ACC112 (cell line): ENCODE data around the gene SPTLC1.
"Not testable (repeated sequence)": the region's sequence is repeated elsewhere in the genome, so short reads cannot be mapped to it uniquely, and the experiment has no call there.

Experiments used
- H2AFZ ChIP-seq: fragments of 200-600 bp; sonication (generic); one replicate; pipeline ENCODE4 v1.6.0; 2017; ENCODE audit warnings: antibody characterized with exemption, low read length; ENCODE audit not compliant: unreplicated experiment
- H3K27ac ChIP-seq: fragments of 200-600 bp; sonication (generic); 2 replicates; pipeline ENCODE4 v1.5.1; 2014; ENCODE audit warnings: low read depth, mild to moderate bottlenecking, antibody characterized with exemption, low read length, moderate library complexity
- H3K27me3 ChIP-seq: fragments of 200-600 bp; sonication (generic); 2 replicates; pipeline ENCODE4 v1.6.1; 2014; ENCODE audit warnings: mild to moderate bottlenecking, antibody characterized with exemption, low read length, moderate library complexity, mixed read lengths; ENCODE audit not compliant: insufficient read depth
- H3K36me3 ChIP-seq: fragments of 200-600 bp; sonication (generic); 2 replicates; pipeline ENCODE4 v1.6.1; 2016; ENCODE audit warnings: mild to moderate bottlenecking, antibody characterized with exemption, low read length, moderate library complexity, mixed read lengths; ENCODE audit not compliant: insufficient read depth
- H3K4me1 ChIP-seq: fragments of 200-600 bp; sonication (generic); one replicate; pipeline ENCODE4 v1.6.1; 2016; ENCODE audit warnings: low read length, mixed read lengths; ENCODE audit not compliant: insufficient read depth, unreplicated experiment, control insufficient read depth
- H3K4me3 ChIP-seq: fragments of 200-600 bp; sonication (generic); 2 replicates; pipeline ENCODE4 v1.5.1; 2014; ENCODE audit warnings: mild to moderate bottlenecking, low read depth, low read length
- H3K79me2 ChIP-seq: fragments of 200-600 bp; sonication (generic); one replicate; pipeline ENCODE4 v1.6.0; 2016; ENCODE audit warnings: low read length; ENCODE audit not compliant: control insufficient read depth, unreplicated experiment, insufficient read depth

Gene SPTLC1

DNA sequence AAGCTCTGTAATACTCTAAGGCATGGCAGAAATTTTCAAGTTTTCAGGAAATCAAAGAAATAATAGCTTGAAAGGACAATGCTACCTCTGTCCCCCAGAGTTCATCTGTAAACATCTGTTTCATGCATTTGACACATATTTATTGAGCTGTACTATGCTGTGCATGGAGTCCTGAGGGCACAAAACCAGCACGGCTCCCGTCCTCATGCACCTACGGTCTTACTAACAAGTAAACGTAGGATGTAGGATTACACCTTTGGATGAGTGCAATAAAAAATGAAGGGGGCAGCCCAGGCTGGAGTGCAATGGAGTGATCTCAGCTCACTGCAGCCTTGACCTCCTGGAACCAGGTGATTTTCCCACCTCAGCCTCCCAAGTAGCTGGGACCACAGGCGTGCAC is 81.9 kb downstream of the SPTLC1 start:
- H3K36me3 ChIP-seq: peaks cover 11% of the 10 kb centered on the region; the same call in 1 of the 2 replicates

GRCh38 chr9:92032891-92033290 is 82.3 kb downstream of the SPTLC1 start:
- no peaks in the 10 kb centered on the region for H3K4me1 ChIP-seq
- peaks cover 11% of the 10 kb centered on the region; the same call in 1 of the 2 replicates for H3K36me3 ChIP-seq
- H3K27ac ChIP-seq: no peak overlapping the region
- H3K27me3 ChIP-seq: no peaks in the 10 kb centered on the region
- H2AFZ ChIP-seq: no peak overlapping the region
- no peaks in the 10 kb centered on the region for H3K79me2 ChIP-seq
- no peak overlapping the region for H3K4me3 ChIP-seq

More for the DNA sequence above, 81.9 kb downstream of the SPTLC1 start:
- Histone ChIP-seq H3K27ac (no peak overlapping the region), H3K4me3 (no peak overlapping the region), H3K79me2 (no peaks in the 10 kb centered on the region), H3K4me1 (no peaks in the 10 kb centered on the region), H3K27me3 (no peaks in the 10 kb centered on the region), H2AFZ (no peak overlapping the region)

DNA sequence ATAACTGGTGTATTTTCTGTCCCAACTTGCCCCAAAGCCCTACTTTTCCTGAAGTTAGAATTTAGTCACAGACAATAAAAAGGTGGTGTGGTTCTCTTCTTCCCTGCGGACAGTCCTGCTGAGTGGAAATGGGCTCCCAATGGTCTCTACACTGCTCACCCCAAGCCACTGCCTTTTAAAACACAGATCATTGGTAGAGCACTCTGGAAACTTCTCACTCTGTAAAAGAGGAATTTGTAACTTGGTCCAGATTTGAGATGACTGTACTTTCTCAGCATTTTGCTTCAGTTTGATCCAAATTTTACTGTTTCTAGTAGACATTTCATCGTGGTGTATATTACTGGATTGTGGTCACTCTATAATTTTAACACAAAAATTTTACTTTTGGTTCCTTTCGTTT is 84.8 kb downstream of the SPTLC1 start:
- no peak overlapping the region for H3K27ac ChIP-seq
- H3K36me3 ChIP-seq: peaks cover 5% of the 10 kb centered on the region; the same call in 1 of the 2 replicates
- no peaks in the 10 kb centered on the region for H3K4me1 ChIP-seq
- no peaks in the 10 kb centered on the region for H3K79me2 ChIP-seq
- no peaks in the 10 kb centered on the region for H3K27me3 ChIP-seq
- H2AFZ ChIP-seq: no peak overlapping the region
- no peak overlapping the region for H3K4me3 ChIP-seq

DNA sequence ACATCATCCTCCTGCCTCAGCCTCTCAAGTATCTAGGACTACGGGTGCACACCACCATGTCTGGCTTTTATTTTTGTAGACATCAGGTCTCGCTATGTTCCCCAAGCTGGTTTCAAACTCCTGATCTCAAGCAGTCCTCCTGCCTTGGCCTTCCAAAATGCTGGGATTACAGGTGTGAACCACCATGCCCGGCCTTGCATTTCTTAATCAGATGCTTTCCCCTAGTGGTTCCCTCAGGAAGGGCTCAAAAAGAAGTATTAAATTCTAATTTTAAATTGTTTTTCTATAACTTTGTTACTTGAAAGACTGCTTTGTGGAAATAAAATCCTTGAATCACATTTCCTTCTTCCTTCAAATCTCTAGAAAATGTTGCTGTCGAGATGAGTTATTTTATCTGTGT is 85.7 kb downstream of the SPTLC1 start:
- no peak overlapping the region for H3K4me3 ChIP-seq
- peaks cover 5% of the 10 kb centered on the region; the same call in 1 of the 2 replicates for H3K36me3 ChIP-seq
- no peaks in the 10 kb centered on the region for H3K27me3 ChIP-seq
- H3K4me1 ChIP-seq: no peaks in the 10 kb centered on the region
- H3K27ac ChIP-seq: no peak overlapping the region
- H2AFZ ChIP-seq: no peak overlapping the region
- no peaks in the 10 kb centered on the region for H3K79me2 ChIP-seq

DNA sequence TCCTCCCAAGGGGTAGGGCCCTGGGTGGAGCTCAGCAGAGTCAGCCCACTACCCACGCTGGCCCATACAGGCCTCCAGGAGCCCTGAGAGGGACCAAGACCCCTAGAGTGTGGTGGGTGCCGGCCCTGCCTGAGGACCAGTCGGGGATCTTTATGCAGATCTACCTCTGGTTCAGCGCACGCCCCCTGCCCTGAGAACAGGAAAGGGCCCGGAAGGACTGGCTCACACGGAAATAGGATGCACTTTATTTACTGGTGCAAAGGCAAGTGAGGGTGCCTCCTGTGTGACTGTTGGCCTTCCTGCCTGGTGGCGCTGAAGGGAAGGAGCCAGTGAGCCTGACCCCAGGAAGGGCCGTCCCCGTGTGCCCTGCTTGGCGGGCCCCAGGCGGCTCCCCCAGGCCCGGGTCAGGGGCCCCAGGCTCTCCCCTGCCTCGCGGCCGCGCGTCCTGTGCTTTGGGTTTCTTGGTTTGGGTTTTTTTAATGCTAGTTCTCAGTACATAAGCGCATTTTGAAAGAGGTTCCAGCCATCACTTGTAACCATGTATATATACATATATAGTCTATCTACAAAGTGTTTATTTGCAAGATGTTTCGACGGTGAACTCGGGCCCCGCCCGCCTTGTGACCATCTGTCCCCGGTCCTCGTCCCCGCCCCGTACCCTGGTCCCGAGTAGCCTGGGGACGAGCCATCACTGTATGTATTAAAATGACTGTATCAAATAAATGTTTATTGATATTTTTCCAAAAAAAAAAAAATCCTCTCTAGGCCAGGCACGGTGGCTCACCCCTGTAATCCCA is 88.8 kb downstream of the SPTLC1 start:
- no peak overlapping the region for H2AFZ ChIP-seq
- no peaks in the 10 kb centered on the region for H3K36me3 ChIP-seq
- no peaks in the 10 kb centered on the region for H3K79me2 ChIP-seq
- H3K4me1 ChIP-seq: no peaks in the 10 kb centered on the region
- H3K27ac ChIP-seq: no peak overlapping the region
- no peak overlapping the region for H3K4me3 ChIP-seq
- H3K27me3 ChIP-seq: no peaks in the 10 kb centered on the region

DNA sequence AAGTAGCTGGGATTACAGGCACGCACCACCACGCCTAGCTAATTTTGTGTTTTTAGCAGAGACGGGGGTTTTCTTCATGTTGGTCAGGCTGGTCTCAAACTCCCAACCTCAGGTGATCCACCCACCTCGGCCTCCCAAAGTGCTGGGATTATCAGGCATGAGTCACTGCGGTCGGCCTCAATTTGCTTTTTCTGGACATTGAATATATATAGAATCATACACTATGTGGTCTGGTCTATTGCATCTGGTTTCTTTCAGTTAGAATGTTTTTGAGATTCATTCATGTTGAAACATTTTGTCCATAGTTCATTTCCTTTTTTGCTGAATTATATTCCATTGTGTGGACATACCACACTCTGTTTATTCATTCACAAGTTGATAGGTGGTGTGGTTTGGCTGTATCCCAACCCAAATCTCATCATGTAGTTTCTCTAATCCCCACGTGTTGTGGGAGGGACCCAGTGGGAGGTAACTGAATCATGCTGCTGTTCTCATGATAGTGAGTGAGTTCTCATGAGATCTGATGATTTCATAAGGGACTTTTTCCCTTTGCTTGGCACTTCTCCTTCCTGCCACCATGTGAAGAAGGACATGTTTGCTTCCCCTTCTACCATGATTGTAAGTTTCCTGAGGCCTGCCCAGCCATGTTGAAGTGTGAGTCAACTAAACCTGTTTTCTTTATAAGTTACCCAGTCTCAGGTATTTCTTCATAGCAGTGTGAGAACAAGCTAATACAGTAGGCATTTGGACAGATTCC is 93.2 kb downstream of the SPTLC1 start:
- not testable (repeated sequence) for H2AFZ ChIP-seq, H3K27me3 ChIP-seq, H3K4me1 ChIP-seq, H3K36me3 ChIP-seq, H3K79me2 ChIP-seq, H3K4me3 ChIP-seq
- H3K27ac ChIP-seq: 0 out of 2 replicates have a peak overlapping the region, but pooled peaks have one; percentile 4

- H2AFZ ChIP-seq: no peak overlapping the region
- H3K4me3 ChIP-seq: no peak overlapping the region
- no peak overlapping the region for H3K27ac ChIP-seq
- H3K79me2 ChIP-seq: no peaks in the 10 kb centered on the region
- 0 out of 2 replicates have a peak, but pooled peaks cover 3% of the 10 kb centered on the region for H3K27me3 ChIP-seq
- H3K36me3 ChIP-seq: no peaks in the 10 kb centered on the region
- H3K4me1 ChIP-seq: no peaks in the 10 kb centered on the region
Measured at GRCh38 chr9:92019658-92020057, 95.6 kb downstream of the SPTLC1 start.

- Histone ChIP-seq H3K4me3 (no peak overlapping the region), H3K79me2 (no peaks in the 10 kb centered on the region), H3K27me3 (no peaks in the 10 kb centered on the region), H3K27ac (no peak overlapping the region), H2AFZ (no peak overlapping the region), H3K4me1 (no peaks in the 10 kb centered on the region), H3K36me3 (no peaks in the 10 kb centered on the region)
Measured at GRCh38 chr9:92010705-92011536, 104.3 kb downstream of the SPTLC1 start.

DNA sequence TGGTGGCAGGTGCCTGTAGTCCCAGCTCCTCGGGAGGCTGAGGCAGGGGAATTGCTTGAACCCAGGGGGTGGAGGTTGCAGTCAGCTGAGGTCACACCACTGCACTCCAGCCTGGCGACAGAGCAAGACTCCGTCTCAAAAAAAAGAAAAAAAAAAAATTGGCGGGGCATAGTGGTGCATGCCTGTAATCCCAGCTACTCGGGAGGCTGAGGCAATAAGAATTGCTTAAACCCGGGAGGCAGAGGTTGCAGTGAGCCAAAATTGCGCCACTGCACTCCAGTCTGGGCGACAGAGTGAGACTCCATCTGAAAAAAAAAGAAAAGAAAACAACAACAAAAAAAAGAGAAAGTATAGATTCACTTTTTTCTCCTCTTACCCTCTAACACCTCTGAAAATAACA is 105.0 kb downstream of the SPTLC1 start:
- not testable (repeated sequence) for H3K4me3 ChIP-seq, H3K27me3 ChIP-seq, H3K79me2 ChIP-seq, H3K36me3 ChIP-seq, H3K4me1 ChIP-seq, H3K27ac ChIP-seq, H2AFZ ChIP-seq

DNA sequence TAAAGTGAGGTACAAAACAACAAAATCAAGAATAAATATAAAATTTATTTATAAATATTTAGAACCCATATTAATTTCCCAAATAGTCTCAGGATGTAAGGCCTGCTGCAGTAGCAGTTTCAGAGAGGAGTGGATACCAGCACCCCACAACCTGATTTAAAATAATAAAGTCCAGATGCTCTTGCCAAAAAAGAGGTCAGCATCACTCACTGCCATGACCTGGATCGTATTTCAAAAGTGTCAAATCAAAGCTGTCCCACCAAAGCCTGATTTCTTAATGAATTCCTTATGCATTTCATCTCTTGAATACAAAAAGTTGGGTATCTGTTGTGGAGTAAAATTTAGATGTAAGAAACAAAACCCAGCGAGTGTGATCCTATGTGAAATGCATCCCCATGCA is 107.2 kb downstream of the SPTLC1 start:
- Histone ChIP-seq H3K27me3 (no peaks in the 10 kb centered on the region), H3K27ac (no peak overlapping the region), H3K79me2 (no peaks in the 10 kb centered on the region), H2AFZ (no peak overlapping the region), H3K4me3 (no peak overlapping the region), H3K36me3 (no peaks in the 10 kb centered on the region), H3K4me1 (no peaks in the 10 kb centered on the region)
